ENCODE data around the gene DUSP6.
"Not testable (repeated sequence)": the region's sequence is repeated elsewhere in the genome, so short reads cannot be mapped to it uniquely, and the experiment has no call there.

Gene DUSP6

GRCh38 chr12:89350630-89351488 is 1.4 kb downstream of the DUSP6 start:
- no peak for DNase-seq

GRCh38 chr12:89350260-89350629 is 2.1 kb downstream of the DUSP6 start:
- DNase-seq, result no peak

- DNase-seq, result no peak
These were observed 2.5 kb downstream of the DUSP6 start for GRCh38 chr12:89349814-89350213.

GRCh38 chr12:89348894-89349699 is 3.2 kb downstream of the DUSP6 start:
- no peak for DNase-seq

- DNase-seq, result no peak
These were observed 4.9 kb downstream of the DUSP6 start for GRCh38 chr12:89347325-89347829.

GRCh38 chr12:89346741-89347324 is 5.5 kb downstream of the DUSP6 start:
- DNase-seq, result no peak

DNA sequence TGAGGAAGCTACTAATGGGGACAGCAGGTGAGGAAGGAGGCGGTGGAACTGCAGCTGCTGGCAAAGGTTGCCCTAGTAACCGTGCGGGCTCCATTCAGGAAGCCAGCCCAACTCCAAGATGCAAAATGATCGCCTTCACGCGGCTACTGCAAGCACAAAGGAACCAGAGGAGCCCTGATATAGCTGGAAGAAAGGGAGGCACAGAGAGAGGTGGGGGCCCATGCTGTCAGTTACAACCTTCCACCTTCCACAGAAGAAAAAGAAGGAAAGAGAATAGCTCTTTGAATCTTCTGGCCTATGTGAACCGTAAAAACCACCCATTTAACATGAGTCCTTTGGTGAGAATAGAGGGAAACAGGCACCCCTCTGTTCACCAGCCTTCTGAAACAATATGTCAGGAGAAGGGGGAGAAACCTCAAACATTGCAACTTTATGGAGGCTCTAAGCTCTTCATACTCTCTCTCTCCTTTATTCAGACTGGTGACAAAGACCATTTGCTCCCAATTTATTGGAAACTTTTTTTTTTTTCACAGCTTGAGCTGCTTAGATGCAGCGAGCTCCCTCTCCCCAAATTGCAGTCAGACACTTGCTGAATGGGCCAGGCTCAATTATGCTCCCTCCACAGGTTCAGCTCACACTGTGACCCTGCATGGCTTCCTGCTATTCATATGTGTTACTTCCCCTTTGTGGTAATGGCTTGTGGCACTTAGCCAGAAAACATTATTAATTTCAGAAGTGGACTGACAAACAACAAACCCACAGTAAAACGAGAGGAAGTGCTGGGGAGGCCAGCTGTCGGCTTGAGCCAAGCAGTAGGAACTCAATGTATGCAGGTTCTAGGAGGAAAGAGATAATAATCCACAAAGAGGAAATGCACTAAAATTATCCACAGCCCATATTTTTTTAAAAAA is 6.2 kb downstream of the DUSP6 start:
- DNase-seq, result peak; percentile 94

DNA sequence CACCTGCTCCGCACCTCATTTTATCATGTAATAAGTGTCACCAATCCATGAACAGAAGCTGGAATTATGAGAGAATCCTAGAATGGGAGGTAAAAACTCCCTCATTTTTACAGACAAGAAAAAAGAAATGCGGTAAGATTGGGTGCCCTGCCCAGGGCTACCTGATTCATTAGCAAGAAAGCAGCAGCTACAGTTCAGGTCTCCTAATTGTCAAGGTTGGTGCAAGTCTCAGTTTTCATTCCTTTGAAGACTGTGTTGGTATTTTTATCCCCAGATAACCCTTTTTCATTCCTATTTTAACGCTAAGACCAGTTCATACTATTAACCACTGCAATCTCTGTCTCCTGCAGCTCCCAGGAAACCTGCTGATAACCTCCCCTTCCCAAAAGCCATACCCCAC is 6.9 kb downstream of the DUSP6 start:
- no peak for DNase-seq

- no peak for DNase-seq
These were observed 7.5 kb downstream of the DUSP6 start for GRCh38 chr12:89344862-89345202.

DNA sequence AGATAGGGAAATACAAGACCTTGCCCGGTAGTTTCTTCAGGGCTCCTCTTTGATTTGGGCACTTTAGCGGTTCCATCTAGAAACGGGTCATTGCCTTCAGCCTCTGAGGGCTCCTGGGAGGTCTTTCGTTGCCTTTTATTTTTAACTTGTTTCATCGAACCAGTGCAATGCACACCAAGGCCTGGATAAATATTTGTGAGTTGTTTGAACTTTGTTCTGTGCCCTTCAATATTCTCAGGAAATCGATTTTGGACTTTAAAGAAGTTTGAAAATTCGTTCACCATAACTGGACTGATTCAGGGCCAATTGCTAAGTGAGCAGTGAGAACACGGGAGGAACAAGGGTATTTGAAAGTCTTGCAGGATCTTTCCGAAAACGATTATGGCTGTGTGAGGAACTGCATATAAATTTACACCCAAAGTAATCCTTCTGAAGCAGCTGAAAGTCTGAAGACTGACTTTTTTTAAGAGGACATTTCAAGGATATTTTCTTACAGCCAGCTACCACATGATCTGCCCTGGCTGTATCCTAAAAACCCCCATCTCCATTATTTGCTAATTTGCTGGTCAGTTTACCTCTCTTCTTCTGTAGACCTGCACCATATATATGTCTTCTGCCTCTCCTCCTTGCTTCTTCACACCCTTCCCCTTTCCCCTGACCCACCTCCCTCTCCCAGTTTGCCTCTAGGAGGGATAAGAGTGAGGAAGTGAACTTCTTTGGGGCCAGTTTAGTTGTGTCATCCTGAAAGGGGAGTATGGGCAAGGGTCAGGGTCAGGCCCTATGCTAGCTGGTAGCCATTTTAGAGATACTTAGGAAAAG is 8.0 kb downstream of the DUSP6 start:
- no peak for DNase-seq

- DNase-seq, result no peak
These were observed 9.2 kb downstream of the DUSP6 start for GRCh38 chr12:89343127-89343526.

DNA sequence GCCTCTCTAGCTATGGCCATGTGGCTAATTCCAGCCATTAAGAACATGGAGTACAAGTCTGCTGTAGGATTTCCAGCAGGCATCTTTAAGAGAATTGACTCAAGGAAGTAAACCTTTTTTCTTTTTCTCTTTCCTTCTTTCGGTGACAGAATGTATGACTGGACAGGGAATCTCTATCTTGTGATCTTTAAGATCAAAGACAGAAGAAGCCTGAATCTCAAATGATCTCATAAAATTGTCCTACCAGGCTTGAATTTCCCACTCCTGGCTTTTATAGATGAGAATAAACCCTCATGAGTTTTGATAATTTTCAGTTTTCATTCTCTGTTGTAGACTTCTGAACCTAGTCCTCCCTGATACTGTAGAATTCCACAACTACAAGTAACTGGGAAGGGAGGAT is 11.4 kb downstream of the DUSP6 start:
- DNase-seq, result no peak

DNA sequence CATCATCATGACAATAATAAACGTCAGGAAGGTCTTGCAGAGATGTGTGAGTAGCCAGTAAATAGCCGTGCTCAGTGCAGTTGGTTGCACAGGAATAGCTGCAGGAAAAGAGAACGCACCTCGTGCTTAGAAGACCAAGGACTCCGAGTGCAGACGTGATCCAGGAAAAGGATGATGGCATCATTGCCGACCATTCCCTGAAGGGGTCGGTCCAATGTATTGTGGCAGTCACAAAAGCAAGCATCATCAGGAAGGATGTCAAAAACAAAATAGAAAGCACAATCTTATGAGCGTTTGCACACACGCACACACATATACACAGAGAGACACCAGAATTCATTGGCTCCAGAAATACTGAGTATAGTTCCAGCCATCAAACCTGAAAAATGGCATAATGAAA is 12.8 kb downstream of the DUSP6 start:
- DNase-seq, result no peak

- not testable (repeated sequence) for DNase-seq
These were observed 15.2 kb downstream of the DUSP6 start for GRCh38 chr12:89337136-89337535.

- no peak for DNase-seq
These were observed 16.7 kb downstream of the DUSP6 start for GRCh38 chr12:89335452-89336244.

DNA sequence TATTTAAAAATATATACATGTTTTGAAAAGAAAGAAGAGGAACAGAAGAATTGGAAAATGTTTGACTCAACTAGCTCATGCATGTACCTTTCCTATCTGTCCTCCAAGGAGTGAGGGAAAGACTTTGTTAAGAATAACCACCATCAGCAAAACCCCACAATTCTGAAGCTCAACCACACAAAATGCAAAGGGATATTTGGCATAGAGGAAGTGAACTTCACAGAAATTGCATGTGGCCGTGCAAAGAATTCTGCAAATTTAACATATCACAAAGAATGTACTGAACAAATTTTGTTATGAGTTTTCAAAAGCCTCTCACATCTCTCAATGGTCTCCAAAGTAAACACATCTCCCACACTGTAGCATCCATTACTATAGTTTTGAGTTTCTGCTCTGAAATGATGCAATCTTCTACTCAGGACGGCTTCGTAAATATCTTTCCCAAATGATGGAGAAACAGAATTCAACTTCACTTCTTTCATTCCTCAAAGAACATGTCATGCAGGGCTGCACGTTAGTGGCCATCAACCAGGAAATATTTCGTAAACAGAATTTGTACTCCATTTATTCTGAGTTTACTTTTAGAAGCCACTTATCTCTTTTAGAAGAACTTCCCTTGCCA is 17.6 kb downstream of the DUSP6 start:
- no peak for DNase-seq

DNA sequence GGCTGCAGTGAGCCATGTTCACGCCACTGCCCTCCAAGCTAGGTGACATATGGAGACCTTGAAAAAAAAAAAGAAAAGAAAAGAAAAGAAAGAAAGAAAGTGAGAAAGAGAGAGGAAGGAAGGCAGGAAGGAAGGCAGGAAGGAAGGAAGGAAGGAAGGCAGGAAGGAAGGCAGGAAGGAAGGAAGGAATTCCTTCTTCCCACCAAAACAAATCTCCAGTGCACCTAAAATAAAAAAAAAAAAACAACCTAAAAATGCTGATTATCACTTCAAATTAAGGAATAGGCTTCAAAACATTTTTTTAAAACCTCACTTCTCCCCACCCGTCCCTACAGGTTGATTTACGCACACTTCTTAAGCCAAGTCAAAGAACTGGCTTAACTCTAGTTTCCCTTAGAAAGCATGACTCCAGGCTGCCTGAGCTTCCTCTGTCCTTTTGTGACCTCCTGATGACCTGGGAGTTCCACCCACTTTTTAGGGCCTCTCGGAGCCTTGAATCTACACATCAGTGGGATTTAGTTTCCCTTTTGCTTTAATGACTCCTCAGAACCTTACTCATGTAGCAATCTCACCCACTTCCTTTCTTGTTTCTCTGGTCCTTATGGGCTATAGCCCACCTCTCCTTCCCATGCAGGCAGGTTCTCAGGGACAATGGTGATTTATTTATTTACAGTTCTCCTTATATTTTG is 18.6 kb downstream of the DUSP6 start:
- no peak for DNase-seq

GRCh38 chr12:89328151-89329030 is 23.9 kb downstream of the DUSP6 start:
- DNase-seq, result no peak
